GM23338 (cell line): ENCODE measurements around the gene ARL15. TPM values are rescaled to one million over a fixed set of nuclear protein-coding genes. Genes with fewer than 3 reads are reported as not detected.

Experiments
- ATAC-seq: fragments of 200-7000 bp; cut with Tn5 transposase; 3 replicates; pipeline ENCODE4 v1.9.1; 2020
- DNase-seq: peaks from one replicate; pipeline ENCODE4 v3.0.0-alpha.2; 2015; ENCODE audit warnings: low spot score
- H2AFZ ChIP-seq: fragments of 200-600 bp; sonication (generic); 2 replicates; pipeline ENCODE4 v1.8.0; 2016; ENCODE audit warnings: antibody characterized with exemption, mild to moderate bottlenecking, moderate library complexity
- H3F3A ChIP-seq: fragments of 200-600 bp; sonication (generic); replicated peaks from 2 replicates; pipeline ENCODE4 v1.8.0; 2017; ENCODE audit warnings: antibody characterized with exemption, mixed run types, low read depth
- H3K27ac ChIP-seq: fragments of 200-600 bp; sonication (generic); 2 replicates; pipeline ENCODE4 v1.6.1; 2016; ENCODE audit warnings: low read depth
- H3K27me3 ChIP-seq: fragments of 200-600 bp; sonication (generic); 2 replicates; pipeline ENCODE4 v1.8.0; 2016; ENCODE audit warnings: mild to moderate bottlenecking, mixed run types, moderate library complexity; ENCODE audit not compliant: insufficient read depth
- H3K36me3 ChIP-seq: fragments of 200-600 bp; sonication (generic); 2 replicates; pipeline ENCODE4 v1.8.0; 2016; ENCODE audit warnings: mild to moderate bottlenecking; ENCODE audit not compliant: insufficient read depth
- H3K4me1 ChIP-seq: fragments of 200-600 bp; sonication (generic); 2 replicates; pipeline ENCODE4 v1.8.0; 2016; ENCODE audit warnings: mild to moderate bottlenecking, moderate library complexity; ENCODE audit not compliant: insufficient read depth
- H3K4me2 ChIP-seq: fragments of 200-600 bp; sonication (generic); 2 replicates; pipeline ENCODE4 v1.7.1; 2017; ENCODE audit warnings: mixed run types
- H3K4me3 ChIP-seq: fragments of 200-600 bp; sonication (generic); 2 replicates; pipeline ENCODE4 v1.6.1; 2016; ENCODE audit warnings: mixed run types
- H3K79me2 ChIP-seq: fragments of 200-600 bp; sonication (generic); replicated peaks from 2 replicates; pipeline ENCODE4 v1.8.0; 2017; ENCODE audit warnings: mild to moderate bottlenecking; ENCODE audit not compliant: insufficient read depth
- H3K9me2 ChIP-seq: fragments of 200-600 bp; sonication (generic); 2 replicates; pipeline ENCODE4 v1.8.0; 2017; ENCODE audit not compliant: insufficient read depth
- H4K20me1 ChIP-seq: fragments of 200-600 bp; sonication (generic); replicated peaks from 2 replicates; pipeline ENCODE4 v1.8.0; 2017; ENCODE audit warnings: mild to moderate bottlenecking; ENCODE audit not compliant: insufficient read depth
- H3K27ac Mint-ChIP-seq: 2 replicates; pipeline ENCODE4 v1.8.0; 2020; ENCODE audit warnings: inconsistent platforms, mild to moderate bottlenecking, moderate library complexity, mixed read lengths
- H3K27me3 Mint-ChIP-seq: 3 replicates; pipeline ENCODE4 v1.8.0; 2022; ENCODE audit warnings: low read depth, mild to moderate bottlenecking, moderate library complexity, mixed read lengths, inconsistent platforms; ENCODE audit not compliant: insufficient read depth, poor library complexity
- H3K36me3 Mint-ChIP-seq: 3 replicates; pipeline ENCODE4 v1.8.0; 2021; ENCODE audit warnings: low read depth, mild to moderate bottlenecking, inconsistent platforms, moderate library complexity, mixed read lengths
- H3K4me1 Mint-ChIP-seq: 3 replicates; pipeline ENCODE4 v1.8.0; 2020; ENCODE audit warnings: mild to moderate bottlenecking, inconsistent platforms, mixed read lengths
- H3K4me3 Mint-ChIP-seq: 3 replicates; pipeline ENCODE4 v1.8.0; 2021; ENCODE audit warnings: moderate library complexity, mild to moderate bottlenecking, inconsistent platforms, mixed read lengths
- H3K9me3 Mint-ChIP-seq: 3 replicates; pipeline ENCODE4 v1.8.0; 2020; ENCODE audit warnings: moderate library complexity, mild to moderate bottlenecking, inconsistent platforms, mixed read lengths
- CREB1 ChIP-seq: fragments of 250-450 bp; sonication (Bioruptor Pico); IDR thresholded peaks from 2 replicates; pipeline ENCODE4 v1.5.0; 2020; ENCODE audit warnings: low read depth, mild to moderate bottlenecking, moderate library complexity
- CTCF ChIP-seq, 2 experiments: fragments of 200-600 bp in 1 of 2; sonication (generic) in 1 of 2; conservative IDR thresholded peaks; 2 replicates each; pipeline versions ENCODE4 v1.5.1 to v1.6.1; 2016 to 2017; ENCODE audit warnings: antibody characterized with exemption in 2 of 2, low read depth in 2 of 2, mild to moderate bottlenecking in 2 of 2, moderate library complexity in 1 of 2
- JUNB ChIP-seq: IDR thresholded peaks from one replicate; pipeline ENCODE4 v1.6.1; 2016; ENCODE audit warnings: antibody characterized with exemption; ENCODE audit not compliant: unreplicated experiment
- NANOG ChIP-seq: IDR thresholded peaks from 2 replicates; pipeline ENCODE4 v1.6.1; 2016; ENCODE audit warnings: antibody characterized with exemption, borderline replicate concordance
- POLR2AphosphoS5 ChIP-seq: IDR thresholded peaks from 2 replicates; pipeline ENCODE4 v1.6.1; 2016; ENCODE audit warnings: antibody characterized with exemption, low read depth
- REST ChIP-seq: IDR thresholded peaks from one replicate; pipeline ENCODE4 v1.6.1; 2018; ENCODE audit warnings: antibody characterized with exemption; ENCODE audit not compliant: unreplicated experiment
- ZNF114 ChIP-seq: fragments of 250-450 bp; sonication (Bioruptor Pico); IDR thresholded peaks from 2 replicates; pipeline ENCODE4 v1.5.0; 2020; ENCODE audit warnings: mild to moderate bottlenecking, moderate library complexity
- ZNF331 ChIP-seq: fragments of 250-450 bp; sonication (Bioruptor Pico); IDR thresholded peaks from 2 replicates; pipeline ENCODE4 v1.5.0; 2020; ENCODE audit warnings: low read depth, mild to moderate bottlenecking, moderate library complexity
- ZNF462 ChIP-seq: fragments of 250-450 bp; sonication (Bioruptor Pico); IDR thresholded peaks from 2 replicates; pipeline ENCODE4 v1.5.0; 2020; ENCODE audit warnings: mild to moderate bottlenecking, moderate library complexity
- polyA plus RNA-seq: library from polyadenylated mRNA; unstranded; fragments of >200 nt; fragmentation: Nextera tagmentation; extraction: Ambion mirVana; gene quantifications from 2 replicates; pipeline ENCODE4 v1.2.1, GENCODE V29; 2016
- total RNA-seq: library from RNA; depleted of rRNA; stranded (reverse); fragments of >200 nt; shearing (Covaris generic); gene quantifications from 2 replicates; pipeline ENCODE4 v1.2.3, GENCODE V29; 2014
- TF ChIP-seq, protein P1 (sequence below): IDR thresholded peaks from 2 replicates; pipeline ENCODE4 v1.6.1; 2016; ENCODE audit warnings: antibody characterized with exemption

The ARL15 gene
- total and polyA plus RNA-seq, 2 experiments from 2014 or later, result 13.0 to 54.0 TPM

- Histone ChIP-seq H2AFZ (no peak overlapping the region), H3K27ac (no peak overlapping the region), H3K79me2 (peaks cover 47% of the 10 kb centered on the region), H3K4me1 (peaks cover 18% of the 10 kb centered on the region), H3K4me2 (no peak overlapping the region), H3K9me2 (peaks cover 4% of the 10 kb centered on the region), H4K20me1 (0 out of 2 replicates have a peak, but pooled peaks cover 4% of the 10 kb centered on the region), H3K36me3 (no peaks in the 10 kb centered on the region), H3K27me3 (no peaks in the 10 kb centered on the region), H3K4me3 (no peak overlapping the region), H3F3A (no peaks in the 10 kb centered on the region)
- no peak for TF ChIP-seq CTCF (conservative IDR thresholded peaks at IDR 0.05; ENCODE audit: low read depth in 2 of 2)
- no peak for TF ChIP-seq ZNF114
- no peak for TF ChIP-seq POLR2AphosphoS5
- TF ChIP-seq, protein P1, sequence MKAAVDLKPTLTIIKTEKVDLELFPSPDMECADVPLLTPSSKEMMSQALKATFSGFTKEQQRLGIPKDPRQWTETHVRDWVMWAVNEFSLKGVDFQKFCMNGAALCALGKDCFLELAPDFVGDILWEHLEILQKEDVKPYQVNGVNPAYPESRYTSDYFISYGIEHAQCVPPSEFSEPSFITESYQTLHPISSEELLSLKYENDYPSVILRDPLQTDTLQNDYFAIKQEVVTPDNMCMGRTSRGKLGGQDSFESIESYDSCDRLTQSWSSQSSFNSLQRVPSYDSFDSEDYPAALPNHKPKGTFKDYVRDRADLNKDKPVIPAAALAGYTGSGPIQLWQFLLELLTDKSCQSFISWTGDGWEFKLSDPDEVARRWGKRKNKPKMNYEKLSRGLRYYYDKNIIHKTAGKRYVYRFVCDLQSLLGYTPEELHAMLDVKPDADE, result no peak
- no peak for TF ChIP-seq REST
- no peak for TF ChIP-seq NANOG
- TF ChIP-seq ZNF331, result no peak
- TF ChIP-seq JUNB, result no peak
- no peak for TF ChIP-seq CREB1 (CRISPR knock-in tag)
- TF ChIP-seq ZNF462 (CRISPR knock-in tag), result no peak
- Mint-ChIP-seq H3K9me3 (no peaks in the 10 kb centered on the region; the same call in 1 of the 3 replicates), H3K27ac (no peak overlapping the region), H3K27me3 (peaks cover 3% of the 10 kb centered on the region), H3K36me3 (peaks cover 5% of the 10 kb centered on the region), H3K4me1 (peaks cover 27% of the 10 kb centered on the region), H3K4me3 (no peak overlapping the region)
- no peak for DNase-seq
- ATAC-seq, result no peak
Measured at GRCh38 chr5:54282876-54283275, 27.5 kb downstream of the ARL15 start.
